ENCODE data around the gene NCOA7.

The NCOA7 gene

GRCh38 chr6:125828476-125829039 is 37.8 kb downstream of the NCOA7 start:
- no peak overlapping the region for H3K9ac ChIP-seq (ENCODE audit: low read length)
- no peaks in the 10 kb centered on the region for H3K27me3 ChIP-seq (ENCODE audit: low read depth, low read length)
- no peak overlapping the region for H3K27ac ChIP-seq (ENCODE audit: low read length)
- no peaks in the 10 kb centered on the region for H3K36me3 ChIP-seq (replicated peaks; ENCODE audit: low read depth, low read length)
- no peak overlapping the region for H3K4me2 ChIP-seq (ENCODE audit: low read length)
- peaks cover 8% of the 10 kb centered on the region for H3K4me1 ChIP-seq (ENCODE audit: low read length)
- H3K9me3 ChIP-seq (ENCODE audit: insufficient read depth, low read length): no peaks in the 10 kb centered on the region
- no peaks in the 10 kb centered on the region for H3K79me2 ChIP-seq (ENCODE audit: low read length)
- 0 out of 2 replicates have a peak, but pooled peaks cover 6% of the 10 kb centered on the region for H4K20me1 ChIP-seq (ENCODE audit: insufficient read depth, low read length)
- H3K4me3 ChIP-seq (ENCODE audit: low read length): no peak overlapping the region
- TF ChIP-seq, protein P1, sequence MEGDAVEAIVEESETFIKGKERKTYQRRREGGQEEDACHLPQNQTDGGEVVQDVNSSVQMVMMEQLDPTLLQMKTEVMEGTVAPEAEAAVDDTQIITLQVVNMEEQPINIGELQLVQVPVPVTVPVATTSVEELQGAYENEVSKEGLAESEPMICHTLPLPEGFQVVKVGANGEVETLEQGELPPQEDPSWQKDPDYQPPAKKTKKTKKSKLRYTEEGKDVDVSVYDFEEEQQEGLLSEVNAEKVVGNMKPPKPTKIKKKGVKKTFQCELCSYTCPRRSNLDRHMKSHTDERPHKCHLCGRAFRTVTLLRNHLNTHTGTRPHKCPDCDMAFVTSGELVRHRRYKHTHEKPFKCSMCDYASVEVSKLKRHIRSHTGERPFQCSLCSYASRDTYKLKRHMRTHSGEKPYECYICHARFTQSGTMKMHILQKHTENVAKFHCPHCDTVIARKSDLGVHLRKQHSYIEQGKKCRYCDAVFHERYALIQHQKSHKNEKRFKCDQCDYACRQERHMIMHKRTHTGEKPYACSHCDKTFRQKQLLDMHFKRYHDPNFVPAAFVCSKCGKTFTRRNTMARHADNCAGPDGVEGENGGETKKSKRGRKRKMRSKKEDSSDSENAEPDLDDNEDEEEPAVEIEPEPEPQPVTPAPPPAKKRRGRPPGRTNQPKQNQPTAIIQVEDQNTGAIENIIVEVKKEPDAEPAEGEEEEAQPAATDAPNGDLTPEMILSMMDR (IDR thresholded peaks at IDR 0.05; ENCODE audit: low read depth, low read length): no peak
- TF ChIP-seq EZH2phosphoT487 (IDR thresholded peaks at IDR 0.05; ENCODE audit: low read depth): no peak
- H2AFZ ChIP-seq (ENCODE audit: low read depth, low read length): no peak overlapping the region

DNA sequence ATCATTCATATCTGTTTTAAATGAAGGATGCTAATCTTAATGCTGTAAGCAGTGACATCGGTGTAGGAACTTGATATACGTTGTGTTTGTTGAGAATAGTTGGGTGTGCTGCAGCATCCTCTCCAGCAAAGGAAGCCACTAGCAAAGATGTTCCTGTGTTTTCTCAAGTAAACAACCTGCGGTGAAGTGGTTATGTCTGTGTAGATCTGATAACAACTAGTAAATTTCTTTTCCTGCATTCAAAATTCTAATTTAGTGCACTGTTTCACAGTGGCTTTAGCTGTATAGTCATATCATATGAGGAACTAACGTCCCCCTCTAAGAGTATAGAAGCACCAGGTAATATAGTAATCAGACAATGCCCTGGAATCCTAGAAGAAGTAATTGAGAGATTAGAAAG is 38.7 kb downstream of the NCOA7 start:
- H3K9ac ChIP-seq (ENCODE audit: low read length): no peak overlapping the region
- H3K4me3 ChIP-seq (ENCODE audit: low read length): no peak overlapping the region
- no peaks in the 10 kb centered on the region for H3K36me3 ChIP-seq (replicated peaks; ENCODE audit: low read depth, low read length)
- H3K27me3 ChIP-seq (ENCODE audit: low read depth, low read length): no peaks in the 10 kb centered on the region
- no peaks in the 10 kb centered on the region for H3K79me2 ChIP-seq (ENCODE audit: low read length)
- H4K20me1 ChIP-seq (ENCODE audit: insufficient read depth, low read length): 0 out of 2 replicates have a peak, but pooled peaks cover 6% of the 10 kb centered on the region
- TF ChIP-seq, protein P1 (IDR thresholded peaks at IDR 0.05; ENCODE audit: low read depth, low read length): no peak
- H3K4me1 ChIP-seq (ENCODE audit: low read length): peaks cover 8% of the 10 kb centered on the region
- H3K4me2 ChIP-seq (ENCODE audit: low read length): 0 out of 2 replicates have a peak overlapping the region, but pooled peaks have one; percentile 12
- H3K9me3 ChIP-seq (ENCODE audit: insufficient read depth, low read length): no peaks in the 10 kb centered on the region
- no peak overlapping the region for H3K27ac ChIP-seq (ENCODE audit: low read length)
- no peak overlapping the region for H2AFZ ChIP-seq (ENCODE audit: low read depth, low read length)

- Histone ChIP-seq H3K4me3 (ENCODE audit: low read length) (no peak overlapping the region), H3K79me2 (ENCODE audit: low read length) (no peaks in the 10 kb centered on the region), H3K27me3 (ENCODE audit: low read depth, low read length) (no peaks in the 10 kb centered on the region), H3K4me1 (ENCODE audit: low read length) (peaks cover 8% of the 10 kb centered on the region), H3K9me3 (ENCODE audit: insufficient read depth, low read length) (no peaks in the 10 kb centered on the region), H3K27ac (ENCODE audit: low read length) (no peak overlapping the region), H3K4me2 (ENCODE audit: low read length) (no peak overlapping the region), H3K36me3 (replicated peaks; ENCODE audit: low read depth, low read length) (no peaks in the 10 kb centered on the region), H3K9ac (ENCODE audit: low read length) (no peak overlapping the region), H2AFZ (ENCODE audit: low read depth, low read length) (no peak overlapping the region), H4K20me1 (ENCODE audit: insufficient read depth, low read length) (0 out of 2 replicates have a peak, but pooled peaks cover 6% of the 10 kb centered on the region)
- TF ChIP-seq, protein P1 (IDR thresholded peaks at IDR 0.05; ENCODE audit: low read depth, low read length): no peak
- no peak for TF ChIP-seq EZH2phosphoT487 (IDR thresholded peaks at IDR 0.05; ENCODE audit: low read depth)
Measured at GRCh38 chr6:125831659-125832058, 40.9 kb downstream of the NCOA7 start.

DNA sequence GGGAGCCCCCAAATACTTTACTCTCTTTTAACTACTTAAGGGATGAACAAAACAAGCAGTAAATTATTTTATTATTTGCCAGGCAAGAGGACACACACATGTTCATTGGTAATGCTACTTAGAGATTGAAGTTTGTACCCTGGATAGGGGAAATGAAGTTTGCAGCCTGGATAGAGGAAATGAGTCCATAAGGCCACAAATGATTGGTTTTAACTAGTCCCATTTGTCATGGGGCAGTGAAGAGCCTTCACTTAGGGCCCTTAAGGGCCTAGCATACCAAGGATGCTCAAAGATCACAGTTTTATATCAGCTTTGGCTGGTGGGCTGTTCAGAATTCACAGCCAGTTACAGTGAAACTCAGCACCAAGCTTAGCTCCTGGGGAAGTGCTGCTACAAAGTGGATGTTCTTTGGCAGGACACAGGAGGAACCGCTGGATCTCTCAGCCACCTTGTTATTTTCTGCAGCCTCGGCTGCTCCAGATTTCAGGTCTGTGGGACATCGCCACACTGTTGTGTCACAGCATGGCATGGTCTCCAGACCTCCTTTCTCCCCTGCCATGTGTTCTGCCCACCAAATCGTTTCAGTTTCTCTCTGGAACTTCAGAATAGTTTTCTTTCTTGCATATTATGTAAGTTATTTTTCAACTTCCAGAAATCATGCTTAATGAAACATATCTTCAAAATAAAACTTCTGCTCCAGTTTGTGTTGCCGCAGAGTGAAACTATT is 41.8 kb downstream of the NCOA7 start:
- Histone ChIP-seq H2AFZ (ENCODE audit: low read depth, low read length) (no peak overlapping the region), H4K20me1 (ENCODE audit: insufficient read depth, low read length) (0 out of 2 replicates have a peak, but pooled peaks cover 6% of the 10 kb centered on the region), H3K79me2 (ENCODE audit: low read length) (no peaks in the 10 kb centered on the region), H3K4me3 (ENCODE audit: low read length) (no peak overlapping the region), H3K27ac (ENCODE audit: low read length) (no peak overlapping the region), H3K36me3 (replicated peaks; ENCODE audit: low read depth, low read length) (no peaks in the 10 kb centered on the region), H3K27me3 (ENCODE audit: low read depth, low read length) (no peaks in the 10 kb centered on the region), H3K4me1 (ENCODE audit: low read length) (peaks cover 8% of the 10 kb centered on the region), H3K9ac (ENCODE audit: low read length) (no peak overlapping the region), H3K4me2 (ENCODE audit: low read length) (no peak overlapping the region), H3K9me3 (ENCODE audit: insufficient read depth, low read length) (no peaks in the 10 kb centered on the region)
- TF ChIP-seq, protein P1 (IDR thresholded peaks at IDR 0.05; ENCODE audit: low read depth, low read length): no peak
- no peak for TF ChIP-seq EZH2phosphoT487 (IDR thresholded peaks at IDR 0.05; ENCODE audit: low read depth)

All from OCI-LY3 (cell line).